HCEC 1CT (cell line): Measurements from ENCODE around the gene RBL1.
A peak's percentile ranks its signal among the peaks of the same experiment; 100 is the strongest.
"Not testable (repeated sequence)": the region's sequence is repeated elsewhere in the genome, so short reads cannot be mapped to it uniquely, and the experiment has no call there.

Experiments
- DNase-seq: peaks from one replicate; pipeline ENCODE4 v3.0.0-alpha.2; 2017

Gene RBL1

DNA sequence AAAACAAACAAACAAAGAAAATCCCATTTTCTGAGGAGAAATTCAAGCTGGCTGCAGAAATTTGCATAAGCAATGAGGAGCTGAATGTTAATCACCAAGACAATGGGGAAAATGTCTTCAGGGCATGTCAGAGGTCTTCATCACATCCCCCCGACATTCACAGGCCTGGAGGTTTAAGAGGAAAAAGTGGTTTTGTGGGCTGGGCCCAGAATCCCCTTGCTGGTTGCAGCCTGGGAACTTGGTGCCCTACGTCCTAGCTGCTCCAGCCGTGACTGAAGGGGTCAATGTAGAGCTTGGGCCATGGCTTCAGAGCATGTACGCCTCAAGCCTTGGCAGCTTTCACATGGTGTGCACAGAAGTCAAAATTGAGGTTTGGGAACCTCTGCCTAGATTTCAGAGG lies 101.6 kb downstream of the RBL1 start:
- not testable (repeated sequence) for DNase-seq

- no peak for DNase-seq
Observed at GRCh38 chr20:36992802-36993334, 102.9 kb downstream of the RBL1 start.

DNA sequence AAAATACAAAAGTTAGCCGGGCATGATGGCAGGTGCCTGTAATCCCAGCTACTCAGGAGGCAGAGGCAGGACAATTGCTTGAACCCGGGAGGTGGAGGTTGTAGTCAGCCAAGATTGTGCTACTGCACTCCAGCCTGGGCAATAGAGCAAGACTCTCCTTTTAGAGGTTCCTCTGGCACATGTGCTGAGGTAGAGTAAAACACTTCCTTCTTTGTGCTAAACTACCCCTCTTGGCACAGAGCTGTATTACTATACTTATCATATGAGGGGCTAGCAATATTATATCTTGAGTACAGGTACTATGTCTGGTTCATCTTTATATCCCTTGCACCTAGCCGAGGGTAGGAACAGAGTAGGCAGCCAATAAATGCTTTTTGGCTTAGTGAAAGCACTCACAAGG lies 104.1 kb downstream of the RBL1 start:
- no peak for DNase-seq

DNA sequence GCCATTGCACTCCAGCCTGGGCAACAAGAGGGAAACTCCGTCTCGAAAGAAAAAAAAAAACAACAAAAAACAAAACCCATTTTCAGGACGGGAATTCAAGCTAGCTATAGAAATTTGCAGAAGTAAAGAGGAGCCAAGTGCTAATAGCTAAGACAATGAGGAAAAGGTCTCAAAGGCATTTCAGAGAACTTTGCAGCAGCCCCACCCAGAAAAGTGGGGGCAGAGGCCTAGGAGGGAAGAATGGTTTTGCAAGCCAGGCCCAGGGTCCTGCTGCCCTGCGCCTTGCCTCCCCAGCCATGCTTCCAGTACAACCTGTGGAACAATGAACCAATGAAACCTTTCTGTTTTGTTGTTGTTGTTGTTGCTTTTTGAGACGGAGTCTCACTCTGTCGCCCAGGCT lies 106.0 kb downstream of the RBL1 start:
- no peak for DNase-seq

GRCh38 chr20:36988494-36988966 lies 107.3 kb downstream of the RBL1 start:
- no peak for DNase-seq

DNA sequence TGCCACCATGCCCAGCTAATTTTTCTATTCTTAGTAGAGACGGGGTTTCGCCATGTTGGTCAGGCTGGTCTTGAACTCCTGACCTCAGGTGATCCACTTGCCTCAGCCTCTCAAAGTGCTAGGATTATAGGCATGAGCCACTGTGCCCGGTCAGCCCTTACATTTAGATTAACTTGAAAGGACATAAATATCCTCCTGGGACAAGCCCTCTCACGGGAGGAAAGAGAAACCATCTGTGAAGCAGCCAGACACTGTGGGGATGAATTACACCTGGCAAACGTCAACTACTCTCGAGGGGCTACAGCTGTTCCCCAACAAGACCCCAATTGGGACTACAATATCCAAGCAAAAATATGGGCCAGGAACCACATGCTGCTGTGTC lies 111.5 kb downstream of the RBL1 start:
- DNase-seq, result no peak

DNA sequence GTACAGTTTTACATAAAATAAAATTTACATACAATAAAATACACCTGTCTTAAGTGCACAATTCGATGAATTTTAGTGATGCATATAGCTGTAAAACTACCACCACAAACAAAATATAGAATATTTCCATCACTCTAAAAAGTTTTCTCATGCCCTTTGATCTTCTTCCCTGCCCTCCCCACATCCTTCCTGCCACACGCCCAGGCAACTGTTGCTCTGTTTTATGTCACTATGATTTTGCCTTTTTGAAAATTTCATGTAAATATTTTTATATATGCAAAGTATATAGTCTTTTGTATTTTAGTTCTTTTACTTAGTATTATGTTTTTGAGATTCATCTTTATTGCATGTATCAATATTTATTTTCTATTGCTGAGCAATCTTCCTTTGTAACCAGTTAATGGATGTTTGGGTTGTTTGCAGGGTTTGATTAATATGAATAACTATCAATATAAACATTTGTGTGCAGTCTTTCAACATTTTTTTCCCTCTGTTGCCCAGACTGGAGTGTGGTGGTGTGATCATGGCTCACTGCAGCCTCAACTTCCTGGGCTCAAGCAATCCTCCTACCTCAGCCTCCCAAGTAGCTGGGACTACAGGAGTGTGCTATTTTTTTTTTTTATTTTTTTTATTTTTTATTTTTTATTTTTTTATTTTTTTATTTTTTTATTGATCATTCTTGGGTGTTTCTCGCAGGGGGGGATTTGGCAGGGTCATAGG lies 120.5 kb downstream of the RBL1 start:
- DNase-seq, result no peak

DNA sequence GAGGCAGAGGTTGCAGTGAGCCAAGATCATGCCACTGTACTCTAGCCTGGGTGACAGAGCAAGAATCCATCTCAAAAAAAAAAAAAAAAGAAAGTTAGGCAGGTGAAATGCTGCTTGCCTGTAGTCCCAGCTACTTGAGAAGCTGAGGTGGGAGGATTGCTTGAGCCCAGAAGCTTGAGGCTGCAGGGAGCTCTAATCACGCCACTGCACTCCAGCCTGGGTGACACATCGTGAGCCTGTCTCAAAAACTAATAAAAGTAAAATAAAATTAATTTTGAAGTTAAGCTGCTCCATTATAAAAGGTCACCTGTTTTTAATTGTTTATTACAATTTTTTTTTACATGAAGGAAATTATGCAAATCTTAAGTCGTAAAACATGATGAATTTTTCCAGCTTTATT lies 121.1 kb downstream of the RBL1 start:
- no peak for DNase-seq

DNA sequence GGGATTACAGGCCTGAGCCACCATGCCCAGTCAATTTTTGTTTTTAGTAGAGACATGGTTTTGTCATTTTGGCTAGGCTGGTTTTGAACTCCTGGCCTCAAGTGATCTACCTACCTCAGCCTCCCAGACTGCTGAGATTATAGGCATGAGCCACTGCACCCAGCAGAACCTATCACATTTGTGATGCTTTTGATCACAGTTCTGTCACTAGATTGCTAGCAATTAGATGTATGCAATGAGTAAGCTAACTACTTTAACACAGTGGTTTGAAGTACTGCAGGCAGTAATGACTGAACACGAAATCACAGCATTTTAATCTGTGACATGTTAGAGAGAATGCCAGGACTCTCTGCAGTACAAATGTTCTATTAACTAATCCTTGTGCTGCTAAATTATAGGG lies 124.7 kb downstream of the RBL1 start:
- no peak for DNase-seq

GRCh38 chr20:36969478-36970186 lies 126.2 kb downstream of the RBL1 start:
- DNase-seq, result no peak

- DNase-seq, result no peak
Observed at GRCh38 chr20:36969051-36969450, 126.7 kb downstream of the RBL1 start.

GRCh38 chr20:36967636-36968035 lies 128.2 kb downstream of the RBL1 start:
- DNase-seq, result no peak

- not testable (repeated sequence) for DNase-seq
Observed at GRCh38 chr20:36966965-36967364, 128.8 kb downstream of the RBL1 start.

- DNase-seq, result not testable (repeated sequence)
Observed at GRCh38 chr20:36962354-36962941, 133.3 kb downstream of the RBL1 start.

GRCh38 chr20:36959242-36959641 lies 136.6 kb downstream of the RBL1 start:
- no peak for DNase-seq

DNA sequence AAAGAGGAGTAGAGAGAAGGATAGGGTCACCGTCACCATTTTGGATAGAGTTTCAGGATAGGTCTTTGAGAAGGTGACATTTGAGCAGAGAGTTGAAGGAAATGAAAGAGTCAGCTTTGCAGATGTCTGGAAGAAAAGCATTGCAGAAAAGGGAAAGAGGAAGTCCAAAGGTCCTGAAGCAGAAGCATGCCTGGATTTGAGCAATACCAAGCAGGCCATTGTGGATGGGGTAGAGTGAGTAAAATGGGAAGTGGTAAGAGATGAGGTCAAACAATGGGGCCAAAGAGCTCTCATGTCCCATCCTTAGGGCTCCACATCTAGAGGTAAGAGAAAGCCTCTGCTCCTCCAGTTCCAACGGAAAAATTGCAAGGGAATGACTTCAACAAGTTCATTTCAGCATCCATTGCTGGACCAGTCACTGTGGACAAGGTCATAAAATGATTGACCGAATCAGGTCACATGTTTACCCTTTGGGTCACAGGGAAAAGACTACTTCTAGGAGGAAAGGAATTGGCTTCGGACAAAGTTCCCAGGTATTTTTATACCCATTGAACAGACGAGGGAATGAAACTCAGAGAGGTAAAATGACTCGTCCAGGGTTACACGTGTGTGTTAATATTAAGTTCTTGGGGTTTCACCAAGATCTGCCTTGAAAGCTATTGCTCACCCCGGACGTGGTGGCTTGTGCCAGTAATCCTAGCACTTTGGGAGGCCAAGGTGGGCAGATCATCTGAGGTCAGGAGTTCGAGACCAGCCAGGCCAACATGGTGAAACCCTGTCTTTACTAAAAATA lies 137.7 kb downstream of the RBL1 start:
- no peak for DNase-seq

DNA sequence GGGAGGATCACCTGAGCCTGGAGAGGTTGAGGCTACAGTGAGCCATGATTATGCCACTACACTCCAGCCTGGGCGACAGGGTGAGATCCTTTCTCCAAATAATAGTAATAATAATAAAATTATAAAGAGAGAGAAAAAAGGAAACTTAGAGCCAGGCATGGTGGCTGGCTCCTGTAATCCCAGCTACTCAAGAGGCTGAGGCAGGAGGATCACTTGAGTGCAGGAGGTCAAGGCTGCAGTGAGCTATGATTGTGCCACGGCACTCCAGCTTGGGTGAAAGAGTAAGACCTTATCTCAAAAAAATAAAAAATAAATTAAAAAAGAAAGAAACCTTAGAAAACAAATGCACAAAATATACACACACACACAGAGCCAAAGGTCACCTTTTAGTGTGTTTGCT lies 139.1 kb downstream of the RBL1 start:
- DNase-seq, result no peak

- DNase-seq, result no peak
Observed at GRCh38 chr20:36956016-36956415, 139.8 kb downstream of the RBL1 start.

DNA sequence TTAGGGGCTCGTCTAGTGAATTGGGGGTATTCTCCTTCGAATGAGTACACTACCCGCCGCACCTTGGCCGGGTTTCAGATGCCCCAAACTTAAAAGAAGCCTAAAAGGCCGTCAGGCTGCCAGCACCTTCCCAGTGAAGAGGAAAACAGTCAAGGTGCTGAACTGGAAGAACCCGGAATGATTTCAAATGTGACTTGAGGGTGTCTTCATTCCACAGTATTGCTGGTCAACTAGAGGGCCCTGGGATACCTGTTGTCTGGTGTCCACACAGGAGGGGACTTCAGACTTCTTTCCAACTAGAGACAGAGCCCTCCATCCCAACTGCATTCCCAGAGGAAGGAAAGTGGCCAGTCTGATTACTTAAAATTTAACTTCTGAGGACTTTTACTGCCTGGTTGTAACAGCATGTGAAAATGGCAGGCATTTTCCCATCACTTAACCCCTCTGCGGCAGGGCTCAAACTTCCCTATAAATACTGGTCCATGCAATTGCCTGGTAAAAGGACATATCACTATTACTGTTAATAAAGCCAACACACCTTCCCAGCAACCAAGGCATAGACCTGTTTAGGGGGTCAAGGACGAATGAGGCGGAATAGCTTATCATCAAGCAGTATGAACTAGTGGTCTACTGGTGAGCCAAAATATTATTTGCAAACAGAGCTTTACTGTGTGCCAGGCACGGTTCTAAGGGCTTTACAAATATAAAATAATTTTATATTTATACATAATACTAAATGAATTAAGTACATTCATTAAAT lies 143.6 kb downstream of the RBL1 start:
- DNase-seq, result no peak

- DNase-seq, result peak; percentile 98
Observed at GRCh38 chr20:36951198-36951978, 144.4 kb downstream of the RBL1 start, which contains the start of gene SAMHD1. TSS of gene SAMHD1 (minus strand) at chr20:36951708. CDS start at chr20:36951643, 65 bp downstream.
